Smooth muscle cell of the pulmonary artery (primary cell): ENCODE measurements around the gene ZNF280A. TPM values are rescaled to one million over a fixed set of nuclear protein-coding genes. Genes with fewer than 3 reads are reported as not detected.

ENCODE experiments used
- total RNA-seq: library from RNA; depleted of rRNA; stranded (reverse); fragments of >200 nt; gene quantifications from 2 replicates; pipeline ENCODE4 v1.2.3, GENCODE V29; 2014

The ZNF280A gene
- total RNA-seq: not detected in 2 replicates

GRCh38 chr22:22520020-22520656 lies at the start of gene ZNF280A:
Gene ZNF280A (minus strand): TSS chr22:22520270. CDS start chr22:22515630, 4,640 bp downstream.

GRCh38 chr22:22558972-22559603 lies 39.0 kb upstream of the ZNF280A start, which contains the start of gene PRAME:
Gene PRAME (minus strand): TSS chr22:22559265. CDS start chr22:22556832, 2,433 bp downstream.

GRCh38 chr22:22508274-22509176 lies 11.5 kb downstream of the ZNF280A start, which contains the start of gene ZNF280B:
Gene ZNF280B (minus strand): TSS chr22:22508742. CDS start chr22:22489398, 19,344 bp downstream.

Other genes starting within 250 kb of the ZNF280A start
- gene ZNF280B, start 11.5 kb downstream of the ZNF280A start, total RNA-seq: 0.13 and 0.30 TPM in 2 replicates
- gene PRAME, start 39.0 kb upstream of the ZNF280A start, total RNA-seq: not detected in 2 replicates
- gene GGTLC2, start 124.3 kb upstream of the ZNF280A start, total RNA-seq: not detected in 2 replicates